Measurements from ENCODE around the gene GAA. TPM values are rescaled to one million over a fixed set of nuclear protein-coding genes. Genes with fewer than 3 reads are reported as not detected.

GAA gene
- total and polyA plus RNA-seq, 12 donors = 5.6 to 170 (median 90.5) TPM

- WGBS, 4 donors = 59 to 78% (median 63%) methylated on average over 3 of the region's 3 CpGs
- H3K27me3 ChIP-seq = no peaks in the 10 kb centered on the region
- DNase-seq = no peak
- TF ChIP-seq POLR2A (IDR thresholded peaks at IDR 0.05) (no peak), CTCF (IDR thresholded peaks at IDR 0.05) (no peak)
- H3K4me1 ChIP-seq (replicated peaks in 1 of 2) = peaks cover 0 to 7% of the 10 kb centered on the region in 2 donors
- intact Hi-C loops (cut with DNase I) = no loop called here
- no peak overlapping the region for H3K27ac ChIP-seq
- H3K36me3 ChIP-seq (replicated peaks in 1 of 2) = no peaks in the 10 kb centered on the region
- H3K4me3 ChIP-seq = no peak overlapping the region
- no peaks in the 10 kb centered on the region for H3K9me3 ChIP-seq (replicated peaks in 1 of 3)
Observed at GRCh38 chr17:80160536-80160935, 59.2 kb downstream of the GAA start.

GRCh38 chr17:80163336-80163735, 62.0 kb downstream of the GAA start:
- DNase-seq = no peak
- peaks cover 0 to 7% of the 10 kb centered on the region in 2 donors for H3K4me1 ChIP-seq (replicated peaks in 1 of 2)
- TF ChIP-seq CTCF (IDR thresholded peaks at IDR 0.05) = no peak
- no peak overlapping the region for H3K27ac ChIP-seq
- no peaks in the 10 kb centered on the region for H3K9me3 ChIP-seq (replicated peaks in 1 of 3)
- no peaks in the 10 kb centered on the region for H3K36me3 ChIP-seq (replicated peaks in 1 of 2)
- no peaks in the 10 kb centered on the region for H3K27me3 ChIP-seq
- intact Hi-C loops (cut with DNase I) = no loop called here
- no peak overlapping the region for H3K4me3 ChIP-seq
- WGBS, 4 donors = 77 to 88% (median 82%) methylated on average over 4 of the region's 4 CpGs

GRCh38 chr17:80164185-80164584, 62.8 kb downstream of the GAA start:
- H3K4me3 ChIP-seq = no peak overlapping the region
- 77 to 87% (median 83%) methylated on average over 11 of the region's 11 CpGs for WGBS, 4 donors
- no peak for DNase-seq
- intact Hi-C loops (cut with DNase I) = no loop called here
- H3K4me1 ChIP-seq (replicated peaks in 1 of 2) = peaks cover 0 to 7% of the 10 kb centered on the region in 2 donors
- H3K9me3 ChIP-seq (replicated peaks in 1 of 3) = no peaks in the 10 kb centered on the region
- no peaks in the 10 kb centered on the region for H3K27me3 ChIP-seq
- H3K27ac ChIP-seq = no peak overlapping the region
- no peak for TF ChIP-seq POLR2A (IDR thresholded peaks at IDR 0.05)
- TF ChIP-seq CTCF (IDR thresholded peaks at IDR 0.05) = no peak
- H3K36me3 ChIP-seq (replicated peaks in 1 of 2) = no peaks in the 10 kb centered on the region

GRCh38 chr17:80166446-80166845, 65.1 kb downstream of the GAA start:
- intact Hi-C loops (cut with DNase I) = no loop called here
- Histone ChIP-seq H3K4me3 (no peak overlapping the region), H3K4me1 (replicated peaks in 1 of 2) (peaks cover 0 to 7% of the 10 kb centered on the region in 2 donors), H3K9me3 (replicated peaks in 1 of 3) (no peaks in the 10 kb centered on the region), H3K27ac (no peak overlapping the region), H3K36me3 (replicated peaks in 1 of 2) (no peaks in the 10 kb centered on the region), H3K27me3 (no peaks in the 10 kb centered on the region)
- no peak for TF ChIP-seq CTCF (IDR thresholded peaks at IDR 0.05)
- DNase-seq = no peak
- WGBS, 4 donors = 89 to 92% (median 92%) methylated on average over 6 of the region's 6 CpGs
